KMS-11 (cell line): Measurements from ENCODE around the gene PISD.

Source experiments
- H2AFZ ChIP-seq: fragments of 200-600 bp; sonication (generic); 2 replicates; pipeline ENCODE4 v1.6.1; 2016; ENCODE audit warnings: antibody characterized with exemption, mixed run types, low read depth
- H3K27ac ChIP-seq: fragments of 200-600 bp; sonication (generic); 2 replicates; pipeline ENCODE4 v1.6.1; 2016; ENCODE audit warnings: mild to moderate bottlenecking, mixed run types
- H3K27me3 ChIP-seq: fragments of 200-600 bp; sonication (generic); 2 replicates; pipeline ENCODE4 v1.6.1; 2017; ENCODE audit warnings: mild to moderate bottlenecking, low read depth, mixed run types, moderate library complexity; ENCODE audit not compliant: insufficient read depth
- H3K36me3 ChIP-seq: fragments of 200-600 bp; sonication (generic); 2 replicates; pipeline ENCODE4 v1.6.1; 2017; ENCODE audit warnings: mild to moderate bottlenecking, mixed run types; ENCODE audit not compliant: insufficient read depth
- H3K4me1 ChIP-seq: fragments of 200-600 bp; sonication (generic); 2 replicates; pipeline ENCODE4 v1.6.1; 2016; ENCODE audit warnings: mild to moderate bottlenecking, low read depth, mixed run types; ENCODE audit not compliant: poor library complexity, severe bottlenecking
- H3K4me2 ChIP-seq: fragments of 200-600 bp; sonication (generic); 2 replicates; pipeline ENCODE4 v1.7.0; 2016; ENCODE audit warnings: mild to moderate bottlenecking, mixed run types
- H3K4me3 ChIP-seq: fragments of 200-600 bp; sonication (generic); IDR thresholded peaks from 2 replicates; pipeline ENCODE4 v1.6.1; 2017; ENCODE audit warnings: low read depth, low read length, mixed read lengths; ENCODE audit not compliant: insufficient read depth
- H3K79me2 ChIP-seq: fragments of 200-600 bp; sonication (generic); 2 replicates; pipeline ENCODE4 v1.6.1; 2016; ENCODE audit warnings: low read depth, mixed run types; ENCODE audit not compliant: insufficient read depth
- H3K9ac ChIP-seq: fragments of 200-600 bp; sonication (generic); 2 replicates; pipeline ENCODE4 v1.6.1; 2016; ENCODE audit warnings: mild to moderate bottlenecking, mixed run types
- H4K20me1 ChIP-seq: fragments of 200-600 bp; sonication (generic); 2 replicates; pipeline ENCODE4 v1.6.1; 2016; ENCODE audit warnings: mild to moderate bottlenecking, mixed run types; ENCODE audit not compliant: insufficient read depth
- CTCF ChIP-seq: fragments of 200-600 bp; sonication (generic); conservative IDR thresholded peaks from 2 replicates; pipeline ENCODE4 v1.6.1; 2017; ENCODE audit warnings: low read depth, mild to moderate bottlenecking, antibody characterized with exemption, low read length, moderate library complexity, mixed read lengths

The PISD gene

GRCh38 chr22:31578171-31578570 lies 83.8 kb downstream of the PISD start:
- no peak overlapping the region for H3K9ac ChIP-seq
- no peaks in the 10 kb centered on the region for H3K79me2 ChIP-seq
- H3K4me2 ChIP-seq = no peak overlapping the region
- H2AFZ ChIP-seq = no peak overlapping the region
- H4K20me1 ChIP-seq = no peaks in the 10 kb centered on the region
- no peaks in the 10 kb centered on the region for H3K36me3 ChIP-seq
- no peak overlapping the region for H3K4me3 ChIP-seq
- peaks cover 18% of the 10 kb centered on the region for H3K4me1 ChIP-seq
- no peak overlapping the region for H3K27ac ChIP-seq
- no peaks in the 10 kb centered on the region for H3K27me3 ChIP-seq
- TF ChIP-seq CTCF = no peak

GRCh38 chr22:31577711-31578110 lies 84.3 kb downstream of the PISD start:
- Histone ChIP-seq H3K4me1 (peaks cover 13% of the 10 kb centered on the region), H3K4me2 (no peak overlapping the region), H3K27ac (no peak overlapping the region), H3K79me2 (no peaks in the 10 kb centered on the region), H3K4me3 (no peak overlapping the region), H3K27me3 (no peaks in the 10 kb centered on the region), H4K20me1 (no peaks in the 10 kb centered on the region), H2AFZ (no peak overlapping the region), H3K9ac (no peak overlapping the region), H3K36me3 (no peaks in the 10 kb centered on the region)
- no peak for TF ChIP-seq CTCF

DNA sequence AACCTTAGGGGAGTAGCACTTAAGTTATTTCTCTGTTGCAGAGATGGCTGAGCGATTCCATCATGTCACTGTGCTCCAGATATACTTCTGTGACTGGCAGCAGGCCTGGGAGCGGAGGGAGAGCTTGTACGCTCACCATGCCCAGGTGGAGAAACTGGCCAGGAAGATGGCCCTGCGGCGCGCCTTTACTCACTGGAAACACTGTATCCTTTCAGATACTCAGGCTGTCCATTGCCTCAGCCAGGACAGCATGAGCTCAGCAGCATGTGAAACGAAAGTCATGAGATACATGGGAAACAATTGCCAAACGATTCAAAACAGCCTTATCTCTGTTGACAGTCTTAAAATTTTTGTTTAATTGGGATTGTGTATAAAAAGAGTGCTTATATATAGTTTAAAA lies 86.8 kb downstream of the PISD start:
- Histone ChIP-seq H3K4me1 (no peaks in the 10 kb centered on the region), H3K27ac (no peak overlapping the region), H2AFZ (no peak overlapping the region), H3K9ac (no peak overlapping the region), H3K36me3 (no peaks in the 10 kb centered on the region), H4K20me1 (no peaks in the 10 kb centered on the region), H3K79me2 (no peaks in the 10 kb centered on the region), H3K27me3 (no peaks in the 10 kb centered on the region), H3K4me2 (no peak overlapping the region), H3K4me3 (no peak overlapping the region)
- no peak for TF ChIP-seq CTCF

DNA sequence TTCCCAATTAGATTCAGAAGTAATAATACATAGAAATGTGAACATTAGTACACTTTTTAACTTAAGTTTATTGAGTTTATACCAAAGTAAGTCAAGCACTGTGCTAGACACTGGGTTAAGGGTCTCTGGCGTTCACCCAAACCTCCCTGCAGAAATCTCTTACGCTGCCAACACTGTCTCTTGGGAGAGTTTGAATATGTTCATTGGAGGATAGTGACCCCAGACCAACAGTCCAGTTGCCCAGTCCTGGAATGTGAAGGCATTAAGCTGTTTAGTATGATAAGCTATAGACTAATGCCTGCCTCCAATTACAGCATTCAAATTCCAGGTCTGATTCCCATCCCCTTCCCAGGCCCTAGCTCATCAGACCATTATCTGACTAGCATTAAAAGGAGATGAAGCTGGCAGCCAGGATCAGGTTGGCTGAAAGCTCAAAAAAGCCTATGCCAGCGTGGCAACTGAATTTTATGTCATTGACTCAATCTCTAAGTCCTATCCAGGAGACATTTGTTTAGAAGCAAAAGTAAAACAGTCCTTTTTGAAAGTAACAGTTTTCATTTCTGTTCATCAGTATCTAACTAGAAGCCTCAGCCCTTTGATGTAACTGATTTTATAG lies 87.9 kb downstream of the PISD start:
- Histone ChIP-seq H3K27me3 (no peaks in the 10 kb centered on the region), H3K36me3 (no peaks in the 10 kb centered on the region), H3K27ac (no peak overlapping the region), H3K4me3 (no peak overlapping the region), H3K79me2 (no peaks in the 10 kb centered on the region), H3K4me2 (no peak overlapping the region), H4K20me1 (no peaks in the 10 kb centered on the region), H2AFZ (no peak overlapping the region), H3K9ac (no peak overlapping the region), H3K4me1 (no peaks in the 10 kb centered on the region)
- no peak for TF ChIP-seq CTCF
